Adipocyte (in vitro differentiated cells): ENCODE results near the gene RNF175.

Source experiments
- DNase-seq: peaks from one replicate; pipeline ENCODE4 v3.0.0-alpha.2; 2015; ENCODE audit warnings: low read depth
- H3K27me3 ChIP-seq: replicated peaks from 2 replicates; pipeline ENCODE4 v1.7.0; 2013; ENCODE audit warnings: mild to moderate bottlenecking, low read length, moderate library complexity; ENCODE audit not compliant: control insufficient read depth, insufficient read depth
- H3K36me3 ChIP-seq: 2 replicates; pipeline ENCODE4 v1.7.0; 2013; ENCODE audit warnings: low read length, mild to moderate bottlenecking, moderate library complexity; ENCODE audit not compliant: control insufficient read depth, insufficient read depth, severe bottlenecking
- H3K4me1 ChIP-seq: 2 replicates; pipeline ENCODE4 v1.7.0; 2013; ENCODE audit warnings: mild to moderate bottlenecking, low read length, moderate library complexity; ENCODE audit not compliant: control insufficient read depth, insufficient read depth
- H3K4me3 ChIP-seq: 2 replicates; pipeline ENCODE4 v1.7.0; 2013; ENCODE audit warnings: mild to moderate bottlenecking, low read length, moderate library complexity
- H3K9ac ChIP-seq: 2 replicates; pipeline ENCODE4 v1.7.0; 2013; ENCODE audit warnings: mild to moderate bottlenecking, low read length, moderate library complexity
- H3K9me3 ChIP-seq: 2 replicates; pipeline ENCODE4 v1.7.0; 2013; ENCODE audit warnings: mild to moderate bottlenecking, low read length, moderate library complexity; ENCODE audit not compliant: control insufficient read depth

Gene RNF175

DNA sequence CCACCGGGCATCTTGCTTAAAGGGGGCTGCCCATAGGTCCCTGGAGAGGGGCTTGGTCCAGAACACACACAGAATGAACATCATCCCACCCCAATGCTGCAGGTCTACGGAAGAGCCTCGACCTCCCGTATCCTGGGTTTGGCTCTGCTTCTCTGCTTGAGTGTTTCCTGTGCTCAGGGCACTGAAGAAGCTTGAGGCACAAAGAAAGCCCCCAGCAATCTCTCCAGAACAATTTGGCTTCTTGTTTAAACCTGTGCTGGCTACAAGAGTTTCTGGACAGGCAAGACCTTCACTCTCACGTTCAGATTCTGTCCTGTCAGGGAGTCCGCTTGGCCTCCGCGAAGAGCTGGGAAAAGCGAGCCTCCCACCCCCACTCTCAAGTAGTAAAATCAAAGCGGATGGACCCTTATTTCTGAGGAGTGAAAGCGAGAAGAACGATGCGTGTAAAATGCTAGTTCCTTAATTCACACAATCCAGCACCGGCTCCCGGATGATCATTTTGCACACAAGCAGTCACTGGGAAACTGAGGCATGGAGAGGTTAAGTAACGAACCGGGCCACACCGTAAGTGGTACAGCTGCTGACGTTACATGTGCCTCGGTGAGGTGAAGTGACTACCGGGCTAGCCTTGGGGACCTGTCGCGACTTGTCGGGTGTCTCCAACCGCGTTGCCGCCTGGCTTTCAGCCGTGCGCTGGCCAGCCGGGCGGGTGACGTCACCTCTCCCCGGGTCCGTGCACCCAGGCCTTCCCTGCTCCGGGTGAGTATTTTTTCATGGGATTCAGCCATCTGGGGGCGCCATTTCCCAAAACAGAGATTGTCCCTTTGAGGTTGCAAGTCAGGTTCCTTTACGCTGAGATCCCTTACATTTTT, 32.2 kb upstream of the RNF175 start:
- Histone ChIP-seq H3K9me3 (no peaks in the 10 kb centered on the region), H3K4me1 (peaks cover 18% of the 10 kb centered on the region), H3K4me3 (peak overlapping the region; percentile 73), H3K27me3 (peaks cover 30% of the 10 kb centered on the region), H3K36me3 (no peaks in the 10 kb centered on the region), H3K9ac (peak overlapping the region; percentile 50)
- DNase-seq: peak; percentile 47

DNA sequence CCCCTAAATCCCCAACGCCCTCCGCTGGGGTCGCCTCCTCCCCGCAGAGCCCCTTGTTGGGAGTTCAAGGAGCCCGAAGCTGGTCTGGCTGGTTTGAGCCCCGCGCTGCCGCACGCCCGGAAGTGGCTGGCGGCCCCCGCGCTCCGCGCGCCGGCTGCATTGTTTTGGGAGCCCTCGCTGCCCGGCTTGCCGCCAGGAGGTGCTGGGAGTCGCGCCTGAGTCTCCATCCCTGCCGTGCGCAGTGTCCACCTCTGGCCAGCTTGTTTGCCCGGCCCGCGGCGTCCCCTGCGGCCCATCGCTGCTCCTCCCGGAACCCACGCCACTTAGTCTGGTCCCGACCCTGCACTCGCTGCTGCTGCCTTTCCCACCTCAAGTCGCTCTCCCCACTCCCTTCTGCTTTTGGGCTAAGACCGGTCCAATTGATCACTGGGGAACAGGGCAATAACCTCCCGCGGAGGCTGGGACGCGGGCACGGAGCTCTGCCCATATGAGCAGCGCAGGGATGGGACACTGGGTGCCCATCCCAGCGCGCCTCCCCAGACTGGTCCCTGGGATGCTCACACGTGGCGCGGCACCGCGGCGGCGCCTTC, 31.2 kb upstream of the RNF175 start:
- peak overlapping the region; percentile 71 for H3K4me3 ChIP-seq
- peaks cover 22% of the 10 kb centered on the region for H3K4me1 ChIP-seq
- H3K9me3 ChIP-seq: no peaks in the 10 kb centered on the region
- peaks cover 30% of the 10 kb centered on the region for H3K27me3 ChIP-seq
- no peak for DNase-seq
- no peaks in the 10 kb centered on the region for H3K36me3 ChIP-seq
- H3K9ac ChIP-seq: peak overlapping the region; percentile 38

DNA sequence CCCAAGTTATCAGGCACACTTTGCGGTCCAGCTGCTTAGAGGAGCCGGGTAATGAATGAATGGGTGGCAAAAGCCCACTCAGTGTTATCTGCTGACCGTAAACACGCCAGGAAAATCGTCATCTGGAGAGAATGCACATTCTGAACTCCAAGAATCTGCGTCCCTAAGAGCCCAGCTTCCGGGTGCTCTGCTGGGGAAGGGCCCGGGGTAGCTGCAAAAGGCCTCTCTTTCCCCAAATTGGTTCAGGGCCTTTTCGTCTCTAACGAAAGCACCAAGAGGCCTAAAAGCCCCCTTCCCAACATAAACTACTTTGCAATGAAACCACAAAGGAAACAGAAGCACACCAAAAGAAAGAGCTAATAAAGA, 30.7 kb upstream of the RNF175 start:
- H3K9me3 ChIP-seq: no peaks in the 10 kb centered on the region
- H3K27me3 ChIP-seq: peaks cover 30% of the 10 kb centered on the region
- H3K9ac ChIP-seq: no peak overlapping the region
- H3K36me3 ChIP-seq: no peaks in the 10 kb centered on the region
- no peak for DNase-seq
- H3K4me3 ChIP-seq: no peak overlapping the region
- H3K4me1 ChIP-seq: peaks cover 24% of the 10 kb centered on the region

DNA sequence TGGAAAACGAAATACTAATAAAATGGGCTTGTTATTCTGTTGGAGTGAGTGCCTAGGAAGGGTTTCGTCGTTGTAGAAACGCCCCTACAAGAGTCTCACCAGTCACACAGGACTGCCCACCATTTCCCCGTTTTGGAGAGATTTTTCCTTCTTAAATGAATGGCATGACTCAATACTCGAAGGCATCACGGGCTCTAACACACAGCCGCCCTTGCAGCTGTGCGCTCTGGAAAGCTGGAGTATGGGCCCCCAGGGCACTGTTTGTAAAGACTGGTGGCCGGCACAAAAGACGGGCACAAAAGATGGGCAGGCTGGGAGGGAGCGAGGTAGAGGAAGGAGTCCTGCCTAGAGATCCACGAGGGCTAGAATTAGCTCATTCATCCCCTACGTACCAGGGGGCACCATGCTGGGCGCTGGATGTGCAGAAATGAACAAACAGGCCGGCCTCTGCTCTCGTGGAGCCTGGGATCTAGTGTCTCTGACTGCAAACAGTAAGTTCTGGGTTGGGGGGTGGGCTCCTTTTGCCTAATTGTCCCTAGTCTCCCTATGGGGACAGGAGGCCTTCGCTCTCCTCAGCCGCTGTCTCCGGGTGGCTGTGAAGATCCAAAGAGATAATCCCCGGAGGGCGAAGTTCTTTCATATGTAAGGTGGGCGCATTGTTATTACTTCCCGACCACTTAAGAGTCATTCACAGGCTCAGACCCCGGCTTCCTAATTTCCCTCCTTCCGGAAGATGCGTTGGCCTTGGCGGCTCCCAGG, 30.1 kb upstream of the RNF175 start:
- H3K9ac ChIP-seq: no peak overlapping the region
- no peaks in the 10 kb centered on the region for H3K9me3 ChIP-seq
- peaks cover 30% of the 10 kb centered on the region for H3K27me3 ChIP-seq
- H3K4me1 ChIP-seq: peaks cover 24% of the 10 kb centered on the region
- DNase-seq: no peak
- H3K4me3 ChIP-seq: peak overlapping the region; percentile 75
- H3K36me3 ChIP-seq: no peaks in the 10 kb centered on the region

DNA sequence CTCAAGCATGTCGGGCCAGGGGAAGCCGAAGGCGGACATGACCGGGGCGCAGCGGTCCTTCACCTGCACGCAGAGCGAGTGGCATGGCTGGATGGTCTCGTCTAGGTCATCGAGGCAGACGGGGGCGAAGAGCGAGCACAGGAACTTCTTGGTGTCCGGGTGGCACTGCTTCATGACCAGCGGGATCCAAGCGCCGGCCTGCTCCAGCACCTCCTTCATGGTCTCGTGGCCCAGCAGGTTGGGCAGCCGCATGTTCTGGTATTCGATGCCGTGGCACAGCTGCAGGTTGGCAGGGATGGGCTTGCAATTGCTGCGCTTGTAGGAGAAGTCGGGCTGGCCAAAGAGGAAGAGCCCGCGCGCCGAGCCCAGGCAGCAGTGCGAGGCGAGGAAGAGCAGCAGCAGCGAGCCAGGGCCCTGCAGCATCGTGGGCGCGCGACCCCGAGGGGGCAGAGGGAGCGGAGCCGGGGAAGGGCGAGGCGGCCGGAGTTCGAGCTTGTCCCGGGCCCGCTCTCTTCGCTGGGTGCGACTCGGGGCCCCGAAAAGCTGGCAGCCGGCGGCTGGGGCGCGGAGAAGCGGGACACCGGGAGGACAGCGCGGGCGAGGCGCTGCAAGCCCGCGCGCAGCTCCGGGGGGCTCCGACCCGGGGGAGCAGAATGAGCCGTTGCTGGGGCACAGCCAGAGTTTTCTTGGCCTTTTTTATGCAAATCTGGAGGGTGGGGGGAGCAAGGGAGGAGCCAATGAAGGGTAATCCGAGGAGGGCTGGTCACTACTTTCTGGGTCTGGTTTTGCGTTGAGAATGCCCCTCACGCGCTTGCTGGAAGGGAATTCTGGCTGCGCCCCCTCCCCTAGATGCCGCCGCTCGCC, 28.8 kb upstream of the RNF175 start, which contains the start of gene SFRP2:
SFRP2 (minus strand) TSS at position 671 of the 864 bp plus-strand sequence; CDS start at position 423, 248 bp downstream.
- H3K9me3 ChIP-seq: no peaks in the 10 kb centered on the region
- H3K27me3 ChIP-seq: peaks cover 30% of the 10 kb centered on the region
- peak within 1 kb of the TSS; percentile 55 for H3K9ac ChIP-seq
- H3K36me3 ChIP-seq: no peaks in the 10 kb centered on the region
- peak within 1 kb of the TSS; percentile 75 for H3K4me3 ChIP-seq
- H3K4me1 ChIP-seq: peaks cover 24% of the 10 kb centered on the region
- peak; percentile 55 for DNase-seq

DNA sequence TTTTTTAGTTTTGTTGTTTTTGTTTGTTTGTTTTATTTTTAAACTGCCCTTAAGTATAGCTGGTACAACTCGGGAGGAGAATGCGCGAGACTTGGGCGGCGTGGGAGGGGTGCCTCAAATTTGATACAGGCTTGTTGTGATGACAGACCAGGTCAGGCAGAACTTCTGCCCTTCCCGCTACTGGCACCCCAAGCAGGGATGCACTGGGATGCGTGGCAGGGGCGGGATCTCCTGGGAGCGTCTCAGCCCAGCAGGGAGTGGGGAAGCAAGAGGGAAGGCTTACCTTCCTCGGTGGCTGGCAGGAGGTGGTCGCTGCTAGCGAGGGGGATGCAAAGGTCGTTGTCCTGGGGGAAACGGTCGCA, 28.2 kb upstream of the RNF175 start:
- H3K4me1 ChIP-seq: peaks cover 25% of the 10 kb centered on the region
- H3K4me3 ChIP-seq: peak overlapping the region; percentile 75
- H3K9ac ChIP-seq: peak overlapping the region; percentile 55
- no peaks in the 10 kb centered on the region for H3K36me3 ChIP-seq
- peaks cover 30% of the 10 kb centered on the region for H3K27me3 ChIP-seq
- no peak for DNase-seq
- no peaks in the 10 kb centered on the region for H3K9me3 ChIP-seq

DNA sequence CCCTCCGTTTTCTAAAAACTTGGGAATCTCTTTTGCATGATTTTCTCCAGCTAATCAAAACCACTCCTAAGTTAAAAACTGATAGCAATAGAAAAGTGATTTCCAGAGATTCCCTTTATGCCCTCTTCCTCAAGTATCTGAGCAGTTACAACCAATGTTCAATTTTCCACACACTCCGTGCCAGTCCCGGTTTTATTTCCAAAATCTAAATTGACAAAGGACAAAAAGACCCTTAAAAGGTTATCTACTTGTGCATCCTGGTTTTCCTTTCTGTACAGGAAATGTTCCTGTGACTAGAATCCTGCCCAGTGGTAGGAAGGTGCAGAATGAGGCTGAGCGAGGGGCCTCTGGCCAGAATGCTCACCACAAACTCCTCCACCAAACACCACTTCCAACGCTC, 27.8 kb upstream of the RNF175 start:
- Histone ChIP-seq H3K4me1 (peaks cover 30% of the 10 kb centered on the region), H3K36me3 (no peaks in the 10 kb centered on the region), H3K9ac (no peak overlapping the region), H3K9me3 (no peaks in the 10 kb centered on the region), H3K4me3 (peak overlapping the region; percentile 75), H3K27me3 (peaks cover 30% of the 10 kb centered on the region)
- no peak for DNase-seq

DNA sequence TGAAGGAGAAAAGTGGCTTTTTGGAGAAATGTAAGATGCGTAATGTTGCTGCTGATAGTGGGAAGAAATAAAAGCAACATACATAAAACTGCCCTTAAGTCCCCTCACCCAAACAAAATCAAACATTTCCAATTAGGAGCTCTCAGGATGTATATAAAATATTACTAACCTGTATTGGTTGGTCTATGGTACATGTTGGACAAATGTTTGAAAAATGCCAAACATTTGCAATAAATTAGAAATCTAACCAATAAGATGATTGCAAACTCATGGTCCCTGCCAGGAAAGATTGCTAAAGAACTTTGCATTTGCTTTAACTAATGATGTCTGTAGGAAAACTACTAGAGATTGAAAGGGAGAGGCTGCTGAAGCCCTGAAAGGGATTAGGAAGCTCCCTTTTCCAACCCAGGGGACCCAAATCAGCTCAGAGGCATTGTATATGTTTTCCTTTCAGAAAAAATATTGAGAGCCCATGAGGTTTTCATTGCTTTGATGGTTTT, 27.3 kb upstream of the RNF175 start:
- peaks cover 28% of the 10 kb centered on the region for H3K27me3 ChIP-seq
- H3K9ac ChIP-seq: no peak overlapping the region
- H3K36me3 ChIP-seq: no peaks in the 10 kb centered on the region
- DNase-seq: peak; percentile 51
- H3K4me3 ChIP-seq: no peak overlapping the region
- H3K9me3 ChIP-seq: no peaks in the 10 kb centered on the region
- H3K4me1 ChIP-seq: peaks cover 32% of the 10 kb centered on the region

DNA sequence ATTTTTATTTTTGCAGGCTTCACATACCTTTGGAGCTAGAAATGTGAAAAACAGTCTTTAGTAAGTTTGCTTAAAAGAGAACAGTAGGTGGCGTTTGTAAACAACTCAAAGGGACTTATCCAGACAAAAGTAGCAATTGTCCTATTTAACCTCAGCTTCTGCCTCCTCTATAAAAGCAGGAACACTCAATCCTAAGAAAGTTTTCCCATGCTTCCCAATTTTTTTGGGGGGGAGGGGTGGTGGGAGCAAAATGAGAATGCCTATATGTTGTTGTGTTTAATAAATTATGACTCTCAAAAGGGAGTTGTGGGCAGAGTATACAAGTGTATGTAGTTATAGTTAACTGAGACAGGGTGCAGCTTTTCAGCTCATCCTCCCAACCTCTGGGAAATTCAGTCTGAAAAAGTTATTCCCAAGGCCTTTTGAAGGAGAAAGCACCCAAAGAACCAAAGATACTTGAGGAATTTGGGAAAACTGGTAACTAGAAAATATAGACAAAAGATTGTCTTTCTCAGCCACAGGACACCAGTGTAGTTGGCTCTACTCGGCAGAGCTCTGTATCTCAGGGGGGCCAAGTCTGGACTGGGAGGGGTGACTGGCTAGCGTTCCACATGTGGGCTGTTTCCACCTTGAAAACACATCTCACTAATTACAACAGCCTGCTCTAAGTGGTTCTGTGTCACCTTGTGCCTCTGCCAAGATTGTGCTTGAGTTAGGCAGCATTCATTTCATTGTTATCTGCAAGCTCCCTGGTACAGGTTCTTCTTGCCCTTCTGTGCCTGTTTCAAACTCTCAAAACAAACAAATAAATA, 26.3 kb upstream of the RNF175 start:
- Histone ChIP-seq H3K9me3 (no peaks in the 10 kb centered on the region), H3K36me3 (no peaks in the 10 kb centered on the region), H3K4me1 (peaks cover 36% of the 10 kb centered on the region), H3K4me3 (no peak overlapping the region), H3K27me3 (peaks cover 18% of the 10 kb centered on the region), H3K9ac (no peak overlapping the region)
- DNase-seq: peak; percentile 79

DNA sequence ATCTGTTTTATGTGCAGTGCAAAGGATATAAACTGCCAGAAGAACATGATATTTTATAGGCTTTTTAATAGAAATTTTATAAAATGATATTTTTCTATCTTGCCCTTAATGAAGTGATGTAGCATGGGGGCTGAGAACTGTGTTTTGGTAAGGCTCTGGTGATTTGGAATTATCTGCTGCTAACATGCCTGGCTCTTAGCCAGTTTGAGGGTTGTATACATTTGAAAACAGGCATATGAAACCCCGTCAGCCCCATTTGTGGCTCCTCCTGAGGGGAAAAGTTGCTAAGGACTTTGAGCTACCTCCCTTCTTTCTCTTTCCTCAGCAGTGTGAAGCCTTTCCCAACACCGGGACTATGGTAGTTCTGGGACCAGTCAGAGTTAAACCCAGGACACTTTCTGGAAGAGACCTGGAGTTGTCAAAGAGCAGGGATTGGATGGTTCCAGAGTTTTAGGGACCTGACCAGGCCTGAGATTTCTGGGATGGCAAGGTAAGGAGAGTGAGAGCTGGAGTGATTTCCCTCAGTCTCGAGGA, 24.4 kb upstream of the RNF175 start:
- H3K9ac ChIP-seq: no peak overlapping the region
- no peaks in the 10 kb centered on the region for H3K9me3 ChIP-seq
- H3K36me3 ChIP-seq: no peaks in the 10 kb centered on the region
- H3K27me3 ChIP-seq: peaks cover 5% of the 10 kb centered on the region
- no peak overlapping the region for H3K4me3 ChIP-seq
- no peak for DNase-seq
- H3K4me1 ChIP-seq: peaks cover 34% of the 10 kb centered on the region
